Measurements from ENCODE around the gene MYO3A. TPM values are rescaled to one million over a fixed set of nuclear protein-coding genes. Genes with fewer than 3 reads are reported as not detected.
"Not testable (repeated sequence)": the region's sequence is repeated elsewhere in the genome, so short reads cannot be mapped to it uniquely, and the experiment has no call there.

Gene MYO3A
- total and polyA plus RNA-seq, 2 experiments from 2014 or later = 3.0 to 10.7 TPM

DNA sequence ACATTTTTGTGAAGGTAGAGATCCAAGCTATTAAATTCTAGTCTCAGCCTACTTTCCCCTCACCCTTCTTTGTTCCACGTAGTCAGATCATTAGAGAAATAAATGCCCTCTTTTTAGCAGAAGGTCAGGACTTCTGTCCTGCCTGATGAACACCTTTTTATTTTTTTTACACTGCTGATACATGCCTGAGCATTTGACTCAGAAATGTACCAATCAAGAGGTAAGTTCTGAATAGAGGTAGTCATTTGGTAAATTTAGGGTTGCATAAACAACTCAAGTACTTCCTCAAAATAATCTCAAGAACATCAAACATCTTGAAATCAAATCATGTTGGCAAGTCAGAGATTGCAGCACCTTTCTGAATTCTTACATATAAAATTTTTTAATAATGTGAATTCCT lies 133.7 kb downstream of the MYO3A start:
- Histone ChIP-seq H3F3A (replicated peaks; ENCODE audit: low read depth) (no peaks in the 10 kb centered on the region), H3K79me2 (replicated peaks; ENCODE audit: insufficient read depth) (no peaks in the 10 kb centered on the region), H3K27ac (ENCODE audit: low read depth) (no peak overlapping the region), H3K9me2 (ENCODE audit: insufficient read depth) (no peaks in the 10 kb centered on the region), H3K4me2 (no peak overlapping the region), H3K36me3 (ENCODE audit: insufficient read depth) (no peaks in the 10 kb centered on the region), H4K20me1 (replicated peaks; ENCODE audit: insufficient read depth) (no peaks in the 10 kb centered on the region), H3K27me3 (ENCODE audit: insufficient read depth) (no peaks in the 10 kb centered on the region), H3K4me1 (ENCODE audit: insufficient read depth) (no peaks in the 10 kb centered on the region), H2AFZ (no peak overlapping the region), H3K4me3 (no peak overlapping the region)
- Mint-ChIP-seq H3K27ac (no peak overlapping the region), H3K4me3 (no peak overlapping the region), H3K27me3 (ENCODE audit: insufficient read depth, low read depth, poor library complexity) (no peaks in the 10 kb centered on the region), H3K9me3 (no peaks in the 10 kb centered on the region; the same call in 2 of the 3 replicates), H3K36me3 (ENCODE audit: low read depth) (no peaks in the 10 kb centered on the region), H3K4me1 (no peaks in the 10 kb centered on the region)
- TF ChIP-seq EZH2phosphoT487 (IDR thresholded peaks at IDR 0.05; ENCODE audit: unreplicated experiment) (no peak), POLR2AphosphoS5 (IDR thresholded peaks at IDR 0.05; ENCODE audit: low read depth) (no peak), CREB1 (CRISPR knock-in tag; IDR thresholded peaks at IDR 0.05; ENCODE audit: low read depth) (no peak), JUNB (IDR thresholded peaks at IDR 0.05; ENCODE audit: unreplicated experiment) (no peak), ZNF331 (CRISPR knock-in tag; IDR thresholded peaks at IDR 0.05; ENCODE audit: low read depth) (no peak), ZNF114 (CRISPR knock-in tag; IDR thresholded peaks at IDR 0.05) (no peak)
- TF ChIP-seq, protein P1, sequence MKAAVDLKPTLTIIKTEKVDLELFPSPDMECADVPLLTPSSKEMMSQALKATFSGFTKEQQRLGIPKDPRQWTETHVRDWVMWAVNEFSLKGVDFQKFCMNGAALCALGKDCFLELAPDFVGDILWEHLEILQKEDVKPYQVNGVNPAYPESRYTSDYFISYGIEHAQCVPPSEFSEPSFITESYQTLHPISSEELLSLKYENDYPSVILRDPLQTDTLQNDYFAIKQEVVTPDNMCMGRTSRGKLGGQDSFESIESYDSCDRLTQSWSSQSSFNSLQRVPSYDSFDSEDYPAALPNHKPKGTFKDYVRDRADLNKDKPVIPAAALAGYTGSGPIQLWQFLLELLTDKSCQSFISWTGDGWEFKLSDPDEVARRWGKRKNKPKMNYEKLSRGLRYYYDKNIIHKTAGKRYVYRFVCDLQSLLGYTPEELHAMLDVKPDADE (IDR thresholded peaks at IDR 0.05) = no peak
- TF ChIP-seq, protein P2, sequence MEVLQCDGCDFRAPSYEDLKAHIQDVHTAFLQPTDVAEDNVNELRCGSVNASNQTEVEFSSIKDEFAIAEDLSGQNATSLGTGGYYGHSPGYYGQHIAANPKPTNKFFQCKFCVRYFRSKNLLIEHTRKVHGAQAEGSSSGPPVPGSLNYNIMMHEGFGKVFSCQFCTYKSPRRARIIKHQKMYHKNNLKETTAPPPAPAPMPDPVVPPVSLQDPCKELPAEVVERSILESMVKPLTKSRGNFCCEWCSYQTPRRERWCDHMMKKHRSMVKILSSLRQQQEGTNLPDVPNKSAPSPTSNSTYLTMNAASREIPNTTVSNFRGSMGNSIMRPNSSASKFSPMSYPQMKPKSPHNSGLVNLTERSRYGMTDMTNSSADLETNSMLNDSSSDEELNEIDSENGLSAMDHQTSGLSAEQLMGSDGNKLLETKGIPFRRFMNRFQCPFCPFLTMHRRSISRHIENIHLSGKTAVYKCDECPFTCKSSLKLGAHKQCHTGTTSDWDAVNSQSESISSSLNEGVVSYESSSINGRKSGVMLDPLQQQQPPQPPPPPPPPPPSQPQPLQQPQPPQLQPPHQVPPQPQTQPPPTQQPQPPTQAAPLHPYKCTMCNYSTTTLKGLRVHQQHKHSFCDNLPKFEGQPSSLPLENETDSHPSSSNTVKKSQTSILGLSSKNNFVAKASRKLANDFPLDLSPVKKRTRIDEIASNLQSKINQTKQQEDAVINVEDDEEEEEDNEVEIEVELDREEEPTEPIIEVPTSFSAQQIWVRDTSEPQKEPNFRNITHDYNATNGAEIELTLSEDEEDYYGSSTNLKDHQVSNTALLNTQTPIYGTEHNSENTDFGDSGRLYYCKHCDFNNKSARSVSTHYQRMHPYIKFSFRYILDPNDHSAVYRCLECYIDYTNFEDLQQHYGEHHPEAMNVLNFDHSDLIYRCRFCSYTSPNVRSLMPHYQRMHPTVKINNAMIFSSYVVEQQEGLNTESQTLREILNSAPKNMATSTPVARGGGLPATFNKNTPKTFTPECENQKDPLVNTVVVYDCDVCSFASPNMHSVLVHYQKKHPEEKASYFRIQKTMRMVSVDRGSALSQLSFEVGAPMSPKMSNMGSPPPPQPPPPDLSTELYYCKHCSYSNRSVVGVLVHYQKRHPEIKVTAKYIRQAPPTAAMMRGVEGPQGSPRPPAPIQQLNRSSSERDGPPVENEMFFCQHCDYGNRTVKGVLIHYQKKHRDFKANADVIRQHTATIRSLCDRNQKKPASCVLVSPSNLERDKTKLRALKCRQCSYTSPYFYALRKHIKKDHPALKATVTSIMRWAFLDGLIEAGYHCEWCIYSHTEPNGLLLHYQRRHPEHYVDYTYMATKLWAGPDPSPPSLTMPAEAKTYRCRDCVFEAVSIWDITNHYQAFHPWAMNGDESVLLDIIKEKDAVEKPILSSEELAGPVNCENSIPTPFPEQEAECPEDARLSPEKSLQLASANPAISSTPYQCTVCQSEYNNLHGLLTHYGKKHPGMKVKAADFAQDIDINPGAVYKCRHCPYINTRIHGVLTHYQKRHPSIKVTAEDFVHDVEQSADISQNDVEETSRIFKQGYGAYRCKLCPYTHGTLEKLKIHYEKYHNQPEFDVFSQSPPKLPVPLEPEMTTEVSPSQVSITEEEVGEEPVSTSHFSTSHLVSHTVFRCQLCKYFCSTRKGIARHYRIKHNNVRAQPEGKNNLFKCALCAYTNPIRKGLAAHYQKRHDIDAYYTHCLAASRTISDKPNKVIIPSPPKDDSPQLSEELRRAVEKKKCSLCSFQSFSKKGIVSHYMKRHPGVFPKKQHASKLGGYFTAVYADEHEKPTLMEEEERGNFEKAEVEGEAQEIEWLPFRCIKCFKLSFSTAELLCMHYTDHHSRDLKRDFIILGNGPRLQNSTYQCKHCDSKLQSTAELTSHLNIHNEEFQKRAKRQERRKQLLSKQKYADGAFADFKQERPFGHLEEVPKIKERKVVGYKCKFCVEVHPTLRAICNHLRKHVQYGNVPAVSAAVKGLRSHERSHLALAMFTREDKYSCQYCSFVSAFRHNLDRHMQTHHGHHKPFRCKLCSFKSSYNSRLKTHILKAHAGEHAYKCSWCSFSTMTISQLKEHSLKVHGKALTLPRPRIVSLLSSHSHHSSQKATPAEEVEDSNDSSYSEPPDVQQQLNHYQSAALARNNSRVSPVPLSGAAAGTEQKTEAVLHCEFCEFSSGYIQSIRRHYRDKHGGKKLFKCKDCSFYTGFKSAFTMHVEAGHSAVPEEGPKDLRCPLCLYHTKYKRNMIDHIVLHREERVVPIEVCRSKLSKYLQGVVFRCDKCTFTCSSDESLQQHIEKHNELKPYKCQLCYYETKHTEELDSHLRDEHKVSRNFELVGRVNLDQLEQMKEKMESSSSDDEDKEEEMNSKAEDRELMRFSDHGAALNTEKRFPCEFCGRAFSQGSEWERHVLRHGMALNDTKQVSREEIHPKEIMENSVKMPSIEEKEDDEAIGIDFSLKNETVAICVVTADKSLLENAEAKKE (CRISPR knock-in tag; IDR thresholded peaks at IDR 0.05) = no peak
- TF ChIP-seq, protein P3, sequence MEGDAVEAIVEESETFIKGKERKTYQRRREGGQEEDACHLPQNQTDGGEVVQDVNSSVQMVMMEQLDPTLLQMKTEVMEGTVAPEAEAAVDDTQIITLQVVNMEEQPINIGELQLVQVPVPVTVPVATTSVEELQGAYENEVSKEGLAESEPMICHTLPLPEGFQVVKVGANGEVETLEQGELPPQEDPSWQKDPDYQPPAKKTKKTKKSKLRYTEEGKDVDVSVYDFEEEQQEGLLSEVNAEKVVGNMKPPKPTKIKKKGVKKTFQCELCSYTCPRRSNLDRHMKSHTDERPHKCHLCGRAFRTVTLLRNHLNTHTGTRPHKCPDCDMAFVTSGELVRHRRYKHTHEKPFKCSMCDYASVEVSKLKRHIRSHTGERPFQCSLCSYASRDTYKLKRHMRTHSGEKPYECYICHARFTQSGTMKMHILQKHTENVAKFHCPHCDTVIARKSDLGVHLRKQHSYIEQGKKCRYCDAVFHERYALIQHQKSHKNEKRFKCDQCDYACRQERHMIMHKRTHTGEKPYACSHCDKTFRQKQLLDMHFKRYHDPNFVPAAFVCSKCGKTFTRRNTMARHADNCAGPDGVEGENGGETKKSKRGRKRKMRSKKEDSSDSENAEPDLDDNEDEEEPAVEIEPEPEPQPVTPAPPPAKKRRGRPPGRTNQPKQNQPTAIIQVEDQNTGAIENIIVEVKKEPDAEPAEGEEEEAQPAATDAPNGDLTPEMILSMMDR (conservative IDR thresholded peaks at IDR 0.05; ENCODE audit: low read depth in 2 of 2) = no peak
- ATAC-seq (no peak), DNase-seq (ENCODE audit: low spot score) (no peak)

DNA sequence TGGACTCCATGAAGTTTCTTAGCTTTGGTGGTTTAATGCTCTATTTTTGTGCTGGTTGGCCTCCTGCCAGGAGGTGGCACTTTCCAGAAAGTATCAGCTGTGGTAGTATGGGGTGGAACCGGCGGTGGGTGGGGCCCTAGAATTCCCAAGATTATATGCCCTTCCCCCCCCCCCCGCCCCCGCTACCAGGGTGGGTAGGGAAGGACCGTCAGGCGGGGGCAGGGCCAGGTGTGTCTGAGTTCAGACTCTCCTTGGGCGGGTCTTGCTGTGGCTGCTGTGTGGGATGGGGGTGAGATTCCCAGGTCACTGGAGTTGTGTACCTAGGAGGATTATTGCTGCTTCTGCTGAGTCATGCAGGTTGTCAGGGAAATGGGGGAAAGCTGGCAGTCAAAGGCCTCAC lies 146.9 kb downstream of the MYO3A start:
- H3K27me3 Mint-ChIP-seq (ENCODE audit: insufficient read depth, low read depth, poor library complexity); H3K4me2 ChIP-seq; H4K20me1 ChIP-seq (replicated peaks; ENCODE audit: insufficient read depth); H3K4me3 Mint-ChIP-seq; H2AFZ ChIP-seq; H3K27ac Mint-ChIP-seq; H3K79me2 ChIP-seq (replicated peaks; ENCODE audit: insufficient read depth); DNase-seq (ENCODE audit: low spot score); H3K36me3 ChIP-seq (ENCODE audit: insufficient read depth); H3F3A ChIP-seq (replicated peaks; ENCODE audit: low read depth); H3K4me3 ChIP-seq; H3K27ac ChIP-seq (ENCODE audit: low read depth); H3K36me3 Mint-ChIP-seq (ENCODE audit: low read depth); H3K9me2 ChIP-seq (ENCODE audit: insufficient read depth); ATAC-seq; H3K4me1 ChIP-seq (ENCODE audit: insufficient read depth); H3K27me3 ChIP-seq (ENCODE audit: insufficient read depth): not testable (repeated sequence)
- Mint-ChIP-seq H3K4me1 (peaks cover 17% of the 10 kb centered on the region), H3K9me3 (peaks cover 10% of the 10 kb centered on the region; the same call in 1 of the 3 replicates)
